ENCODE measurements around the gene ANXA4.
"Not testable (repeated sequence)": the region's sequence is repeated elsewhere in the genome, so short reads cannot be mapped to it uniquely, and the experiment has no call there.

ANXA4 gene

GRCh38 chr2:69755862-69756467 is 14.0 kb downstream of the ANXA4 start:
- DNase-seq (ENCODE audit: low read depth) = no peak

GRCh38 chr2:69762025-69762424 is 20.1 kb downstream of the ANXA4 start:
- DNase-seq (ENCODE audit: low read depth) = no peak

- DNase-seq (ENCODE audit: low read depth) = no peak
Measured at GRCh38 chr2:69762513-69763494, 20.9 kb downstream of the ANXA4 start.

- DNase-seq (ENCODE audit: low read depth) = not testable (repeated sequence)
Measured at GRCh38 chr2:69763831-69764230, 21.9 kb downstream of the ANXA4 start.

GRCh38 chr2:69764286-69765095 is 22.6 kb downstream of the ANXA4 start:
- DNase-seq (ENCODE audit: low read depth) = no peak

- no peak for DNase-seq (ENCODE audit: low read depth)
Measured at GRCh38 chr2:69765096-69765380, 23.1 kb downstream of the ANXA4 start.

GRCh38 chr2:69766014-69766413 is 24.1 kb downstream of the ANXA4 start:
- no peak for DNase-seq (ENCODE audit: low read depth)

GRCh38 chr2:69767034-69767433 is 25.1 kb downstream of the ANXA4 start:
- no peak for DNase-seq (ENCODE audit: low read depth)

GRCh38 chr2:69768235-69768634 is 26.3 kb downstream of the ANXA4 start:
- DNase-seq (ENCODE audit: low read depth) = no peak

GRCh38 chr2:69768789-69769188 is 26.9 kb downstream of the ANXA4 start:
- no peak for DNase-seq (ENCODE audit: low read depth)

- no peak for DNase-seq (ENCODE audit: low read depth)
Measured at GRCh38 chr2:69769272-69769671, 27.3 kb downstream of the ANXA4 start.

GRCh38 chr2:69770193-69770702 is 28.3 kb downstream of the ANXA4 start:
- DNase-seq (ENCODE audit: low read depth) = no peak

- no peak for DNase-seq (ENCODE audit: low read depth)
Measured at GRCh38 chr2:69770747-69771146, 28.8 kb downstream of the ANXA4 start.

- no peak for DNase-seq (ENCODE audit: low read depth)
Measured at GRCh38 chr2:69771461-69771860, 29.5 kb downstream of the ANXA4 start.

- peak; percentile 10 for DNase-seq (ENCODE audit: low read depth)
Measured at GRCh38 chr2:69773206-69773605, 31.3 kb downstream of the ANXA4 start.

- peak; percentile 4 for DNase-seq (ENCODE audit: low read depth)
Measured at GRCh38 chr2:69774258-69774983, 32.5 kb downstream of the ANXA4 start.

- peak; percentile 11 for DNase-seq (ENCODE audit: low read depth)
Measured at GRCh38 chr2:69774984-69775982, 33.3 kb downstream of the ANXA4 start.

GRCh38 chr2:69776886-69777785 is 35.2 kb downstream of the ANXA4 start:
- DNase-seq (ENCODE audit: low read depth) = no peak

- no peak for DNase-seq (ENCODE audit: low read depth)
Measured at GRCh38 chr2:69777786-69778105, 35.8 kb downstream of the ANXA4 start.

Data from activated T-cell treated with anti-CD3 and anti-CD28 coated beads for 24 hours (primary cell).